LNCaP clone FGC (cell line): ENCODE data around the gene ITPK1.
"Not testable (repeated sequence)": the region's sequence is repeated elsewhere in the genome, so short reads cannot be mapped to it uniquely, and the experiment has no call there.

Source experiments
- DNase-seq: peaks from one replicate; pipeline ENCODE4 v3.0.0-alpha.2; 2011; ENCODE audit warnings: low read depth
- H3K4me3 ChIP-seq: 2 replicates; pipeline ENCODE4 v1.5.1; 2011; ENCODE audit warnings: mild to moderate bottlenecking, low read depth, low read length, control low read depth
- CTCF ChIP-seq: IDR thresholded peaks from 2 replicates; pipeline ENCODE4 v1.5.1; 2012; ENCODE audit warnings: mild to moderate bottlenecking; ENCODE audit not compliant: control insufficient read depth, insufficient read depth; ENCODE audit errors: extremely low read depth

The ITPK1 gene

GRCh38 chr14:93114068-93114710 lies 1.5 kb downstream of the ITPK1 start:
- no peak for DNase-seq
- no peak for TF ChIP-seq CTCF
- H3K4me3 ChIP-seq = peak overlapping the region; percentile 74

- no peak for TF ChIP-seq CTCF
- no peak for DNase-seq
- H3K4me3 ChIP-seq = peak overlapping the region; percentile 74
Observed at GRCh38 chr14:93113678-93114067, 2.1 kb downstream of the ITPK1 start.

- DNase-seq = peak; percentile 66
- H3K4me3 ChIP-seq = peak overlapping the region; percentile 74
- TF ChIP-seq CTCF = peak; percentile 69
Observed at GRCh38 chr14:93112891-93113677, 2.6 kb downstream of the ITPK1 start.

- not testable (repeated sequence) for DNase-seq, H3K4me3 ChIP-seq
Observed at GRCh38 chr14:93111541-93111940, 4.2 kb downstream of the ITPK1 start.

GRCh38 chr14:93110856-93111419 lies 4.8 kb downstream of the ITPK1 start:
- no peak for DNase-seq
- TF ChIP-seq CTCF = no peak
- H3K4me3 ChIP-seq = no peak overlapping the region

- DNase-seq = no peak
- TF ChIP-seq CTCF = no peak
- no peak overlapping the region for H3K4me3 ChIP-seq
Observed at GRCh38 chr14:93109572-93110481, 5.9 kb downstream of the ITPK1 start.

GRCh38 chr14:93108105-93108504 lies 7.6 kb downstream of the ITPK1 start:
- H3K4me3 ChIP-seq = no peak overlapping the region
- TF ChIP-seq CTCF = no peak
- no peak for DNase-seq
